T-helper 17 cell (primary cell): ENCODE measurements around the gene CEMIP. TPM values are rescaled to one million over a fixed set of nuclear protein-coding genes. Genes with fewer than 3 reads are reported as not detected.

Source experiments
- ATAC-seq: fragments of 150-1000 bp; cut with Tn5 transposase; 2 replicates; pipeline ENCODE4 v1.10.0; 2021; ENCODE audit warnings: mild to moderate bottlenecking, moderate library complexity
- DNase-seq, 3 donors: peaks; one replicate each; pipeline versions ENCODE4 v3.0.0 to v3.0.0-alpha.2; 2020 to 2021
- H3K9me3 ChIP-seq: one replicate; pipeline ENCODE4 v1.7.0; 2013; ENCODE audit warnings: low read length, mild to moderate bottlenecking; ENCODE audit not compliant: control insufficient read depth, poor library complexity, severe bottlenecking
- H3K27ac Mint-ChIP-seq: one replicate; pipeline ENCODE4 v1.8.0; 2022; ENCODE audit warnings: mild to moderate bottlenecking, moderate library complexity, mixed read lengths
- H3K27me3 Mint-ChIP-seq: one replicate; pipeline ENCODE4 v1.8.0; 2022; ENCODE audit warnings: mixed read lengths
- H3K36me3 Mint-ChIP-seq: one replicate; pipeline ENCODE4 v1.8.0; 2022; ENCODE audit warnings: low read depth, mixed read lengths
- H3K4me1 Mint-ChIP-seq: one replicate; pipeline ENCODE4 v1.8.0; 2022; ENCODE audit warnings: mild to moderate bottlenecking, mixed read lengths
- H3K4me3 Mint-ChIP-seq: one replicate; pipeline ENCODE4 v1.8.0; 2022; ENCODE audit warnings: mild to moderate bottlenecking, moderate library complexity, mixed read lengths
- total RNA-seq, 4 donors: library from RNA in 2 of 4; stranded (reverse) in 2 of 4; gene quantifications; one replicate each; pipeline ENCODE4 v1.2.3 and lab custom pipeline; 2022 to 2026

Gene CEMIP
- total RNA-seq, 2 donors from 2014 or later = 0.15 to 0.42 TPM

GRCh38 chr15:80979538-80980200, 200.5 kb downstream of the CEMIP start:
- H3K27me3 Mint-ChIP-seq = no peaks in the 10 kb centered on the region
- no peak overlapping the region for H3K27ac Mint-ChIP-seq
- peaks cover 5% of the 10 kb centered on the region for H3K36me3 Mint-ChIP-seq

GRCh38 chr15:80982205-80982604, 203.0 kb downstream of the CEMIP start:
- DNase-seq = no peak
- H3K4me1 Mint-ChIP-seq = peaks cover 43% of the 10 kb centered on the region
- no peak for ATAC-seq
- peak overlapping the region; percentile 81 for H3K27ac Mint-ChIP-seq
- H3K4me3 Mint-ChIP-seq = no peak overlapping the region
- H3K9me3 ChIP-seq = no peaks in the 10 kb centered on the region
- no peaks in the 10 kb centered on the region for H3K27me3 Mint-ChIP-seq
- peaks cover 5% of the 10 kb centered on the region for H3K36me3 Mint-ChIP-seq

More at GRCh38 chr15:80979538-80980200, 200.5 kb downstream of the CEMIP start:
- H3K9me3 ChIP-seq = no peaks in the 10 kb centered on the region
- H3K4me1 Mint-ChIP-seq = peaks cover 38% of the 10 kb centered on the region
- H3K4me3 Mint-ChIP-seq = no peak overlapping the region
- DNase-seq (no peak), ATAC-seq (no peak)

- no peak for DNase-seq
- no peaks in the 10 kb centered on the region for H3K9me3 ChIP-seq
- no peak for ATAC-seq
- Mint-ChIP-seq H3K27ac (peak overlapping the region; percentile 81), H3K4me3 (no peak overlapping the region), H3K27me3 (no peaks in the 10 kb centered on the region), H3K4me1 (peaks cover 38% of the 10 kb centered on the region), H3K36me3 (peaks cover 5% of the 10 kb centered on the region)
Measured at GRCh38 chr15:80982839-80983238, 203.7 kb downstream of the CEMIP start.

- Mint-ChIP-seq H3K36me3 (peaks cover 11% of the 10 kb centered on the region), H3K4me1 (peaks cover 53% of the 10 kb centered on the region), H3K27ac (peak overlapping the region; percentile 53), H3K4me3 (peak overlapping the region; percentile 66), H3K27me3 (no peaks in the 10 kb centered on the region)
- ATAC-seq (no peak), DNase-seq (no peak)
- no peaks in the 10 kb centered on the region for H3K9me3 ChIP-seq
Measured at GRCh38 chr15:80984856-80985255, 205.7 kb downstream of the CEMIP start.

GRCh38 chr15:80985981-80986380, 206.8 kb downstream of the CEMIP start:
- Mint-ChIP-seq H3K4me3 (no peak overlapping the region), H3K27ac (no peak overlapping the region), H3K36me3 (peaks cover 11% of the 10 kb centered on the region), H3K27me3 (no peaks in the 10 kb centered on the region), H3K4me1 (peaks cover 56% of the 10 kb centered on the region)
- DNase-seq = no peak
- ATAC-seq = no peak
- no peaks in the 10 kb centered on the region for H3K9me3 ChIP-seq

- Mint-ChIP-seq H3K27me3 (no peaks in the 10 kb centered on the region), H3K36me3 (peaks cover 11% of the 10 kb centered on the region), H3K27ac (peak overlapping the region; percentile 81), H3K4me3 (no peak overlapping the region), H3K4me1 (peaks cover 59% of the 10 kb centered on the region)
- no peaks in the 10 kb centered on the region for H3K9me3 ChIP-seq
- ATAC-seq = no peak
- no peak for DNase-seq
Measured at GRCh38 chr15:80986487-80986886, 207.3 kb downstream of the CEMIP start.

DNA sequence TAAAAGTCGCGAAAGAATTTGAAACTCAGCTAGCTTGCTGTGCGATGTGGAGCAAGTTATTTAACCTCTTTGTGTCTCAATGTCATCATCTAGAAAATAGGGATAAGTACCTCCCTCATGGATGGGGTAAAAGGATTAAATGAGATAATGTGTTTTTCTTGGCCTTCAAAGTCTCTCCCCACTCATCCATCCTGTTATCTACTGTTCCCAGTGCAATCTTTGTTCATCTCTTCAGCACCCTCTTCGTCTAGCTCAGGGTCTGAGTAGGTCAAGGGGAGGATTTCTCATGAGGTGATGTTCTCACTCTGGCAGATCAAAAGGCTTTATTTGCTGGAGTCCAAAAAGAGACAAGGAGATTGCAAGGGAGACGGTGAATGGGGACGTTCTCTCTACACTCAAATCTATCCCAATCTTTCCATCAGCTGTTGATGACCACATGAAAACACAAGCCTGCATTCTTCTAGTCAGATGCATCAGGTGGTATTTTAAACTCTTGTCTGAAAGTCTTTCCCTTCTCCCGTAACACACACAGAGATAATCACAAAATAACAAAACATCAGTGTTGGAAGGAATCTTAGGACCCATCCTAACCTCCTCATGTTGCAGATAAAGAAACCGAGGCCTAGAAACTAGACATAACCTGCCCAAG, 209.1 kb downstream of the CEMIP start:
- no peak for DNase-seq
- no peaks in the 10 kb centered on the region for H3K27me3 Mint-ChIP-seq
- peaks cover 57% of the 10 kb centered on the region for H3K4me1 Mint-ChIP-seq
- peaks cover 9% of the 10 kb centered on the region for H3K36me3 Mint-ChIP-seq
- no peak for ATAC-seq
- H3K9me3 ChIP-seq = no peaks in the 10 kb centered on the region
- H3K4me3 Mint-ChIP-seq = peak overlapping the region; percentile 99
- H3K27ac Mint-ChIP-seq = peak overlapping the region; percentile 99

DNA sequence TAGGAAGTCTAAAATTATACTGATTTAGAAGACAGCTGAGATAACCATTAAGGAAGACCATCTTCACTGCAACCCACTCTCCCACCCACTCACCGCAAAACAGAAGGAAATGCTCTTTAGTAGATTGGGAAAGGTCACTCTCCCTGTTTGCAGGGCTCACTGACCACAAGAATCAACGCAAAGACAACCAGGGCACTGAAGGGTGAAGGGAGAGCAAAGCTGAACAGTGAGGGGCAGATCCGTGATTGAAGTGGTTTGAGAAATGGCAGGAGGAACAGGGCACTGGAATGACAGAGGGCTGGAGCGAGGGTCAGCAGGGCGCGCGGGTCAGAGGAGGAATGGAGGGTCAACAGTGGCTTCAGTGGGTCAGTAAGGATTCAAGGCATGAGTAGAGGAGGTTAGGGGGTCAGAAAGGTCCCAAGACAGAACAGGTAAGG, 209.9 kb downstream of the CEMIP start:
- H3K27me3 Mint-ChIP-seq = no peaks in the 10 kb centered on the region
- peaks cover 54% of the 10 kb centered on the region for H3K4me1 Mint-ChIP-seq
- DNase-seq (no peak), ATAC-seq (no peak)
- H3K27ac Mint-ChIP-seq = peak overlapping the region; percentile 99
- H3K9me3 ChIP-seq = no peaks in the 10 kb centered on the region
- peaks cover 8% of the 10 kb centered on the region for H3K36me3 Mint-ChIP-seq
- peak overlapping the region; percentile 99 for H3K4me3 Mint-ChIP-seq

GRCh38 chr15:80989518-80990478, 210.6 kb downstream of the CEMIP start, which contains the start of gene MESD:
TSS of gene MESD (minus strand) at chr15:80989819. CDS start at chr15:80989791, 28 bp downstream.
- Mint-ChIP-seq H3K4me3 (peak within 1 kb of the TSS; percentile 99), H3K27ac (peak within 1 kb of the TSS; percentile 99), H3K36me3 (peaks cover 8% of the 10 kb centered on the region), H3K27me3 (no peaks in the 10 kb centered on the region), H3K4me1 (peaks cover 49% of the 10 kb centered on the region)
- DNase-seq = peak; percentile 91 to 97 (median 95)
- peak; percentile 100 for ATAC-seq
- H3K9me3 ChIP-seq = no peaks in the 10 kb centered on the region

DNA sequence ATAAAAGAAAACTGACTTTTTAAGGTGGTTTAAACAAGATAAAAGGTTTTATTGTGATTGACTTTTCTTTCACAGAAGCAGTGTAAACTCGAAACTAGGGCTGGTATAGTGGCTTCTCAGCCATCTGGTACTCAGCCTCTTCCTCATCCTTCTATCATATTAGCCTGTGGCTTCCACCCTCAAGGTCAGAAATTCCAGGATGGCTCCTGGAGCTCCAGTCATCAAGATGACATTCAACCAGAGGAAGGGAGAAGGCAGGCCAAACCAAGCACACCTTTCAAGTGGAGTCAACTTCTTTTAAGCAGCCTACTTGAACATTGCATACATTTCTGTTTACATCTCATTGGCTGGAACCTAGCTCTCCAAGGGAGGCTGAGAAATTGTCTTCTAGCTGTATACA, 211.8 kb downstream of the CEMIP start:
- H3K36me3 Mint-ChIP-seq = peaks cover 8% of the 10 kb centered on the region
- H3K9me3 ChIP-seq = no peaks in the 10 kb centered on the region
- DNase-seq (no peak), ATAC-seq (no peak)
- H3K27me3 Mint-ChIP-seq = no peaks in the 10 kb centered on the region
- H3K4me1 Mint-ChIP-seq = peaks cover 46% of the 10 kb centered on the region
- H3K4me3 Mint-ChIP-seq = no peak overlapping the region
- no peak overlapping the region for H3K27ac Mint-ChIP-seq

DNA sequence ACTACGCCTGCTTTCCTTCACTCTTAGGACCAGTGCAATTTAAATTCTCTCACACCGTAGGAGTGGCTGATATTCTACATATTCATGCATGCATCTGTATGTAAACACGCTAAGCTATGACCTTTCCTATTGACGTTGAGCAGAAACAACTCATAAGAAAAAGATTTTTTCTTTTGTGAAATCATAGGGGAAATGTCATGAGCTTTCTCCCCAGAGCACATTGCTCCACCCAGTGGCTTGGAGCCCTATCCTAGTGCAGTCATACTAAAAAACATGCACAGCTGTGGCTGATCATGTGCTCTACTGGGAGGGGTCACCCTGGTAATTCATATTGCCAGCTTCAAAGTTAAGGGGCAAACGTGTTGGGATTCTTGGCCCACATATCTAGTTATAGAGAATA, 212.3 kb downstream of the CEMIP start:
- no peak overlapping the region for H3K27ac Mint-ChIP-seq
- peaks cover 8% of the 10 kb centered on the region for H3K36me3 Mint-ChIP-seq
- H3K9me3 ChIP-seq = no peaks in the 10 kb centered on the region
- H3K4me1 Mint-ChIP-seq = peaks cover 42% of the 10 kb centered on the region
- ATAC-seq (no peak), DNase-seq (no peak)
- H3K27me3 Mint-ChIP-seq = no peaks in the 10 kb centered on the region
- H3K4me3 Mint-ChIP-seq = no peak overlapping the region

GRCh38 chr15:80992006-80992405, 212.8 kb downstream of the CEMIP start:
- Mint-ChIP-seq H3K27me3 (no peaks in the 10 kb centered on the region), H3K27ac (no peak overlapping the region), H3K36me3 (peaks cover 8% of the 10 kb centered on the region), H3K4me1 (peaks cover 38% of the 10 kb centered on the region), H3K4me3 (no peak overlapping the region)
- no peaks in the 10 kb centered on the region for H3K9me3 ChIP-seq
- no peak for ATAC-seq
- DNase-seq = no peak

DNA sequence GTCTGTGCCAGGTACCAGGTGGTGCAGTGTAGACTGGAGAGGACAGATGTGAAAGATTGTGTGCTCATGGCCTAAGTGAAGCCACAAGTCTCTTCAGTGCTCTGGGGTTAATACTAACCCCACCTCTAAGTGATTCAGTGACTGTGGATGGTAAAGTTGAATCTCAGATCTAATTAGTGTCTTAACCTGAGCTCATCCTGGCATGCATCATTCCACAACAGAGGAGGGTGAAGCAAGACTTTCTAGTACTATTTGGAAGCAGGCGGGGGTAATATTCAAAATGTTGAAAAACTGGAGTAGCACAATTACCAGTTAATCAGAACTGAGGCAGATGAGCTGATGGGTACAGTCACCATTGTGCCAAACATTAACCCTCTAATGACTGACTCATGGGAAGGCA, 213.3 kb downstream of the CEMIP start:
- ATAC-seq (no peak), DNase-seq (no peak)
- H3K27me3 Mint-ChIP-seq = no peaks in the 10 kb centered on the region
- no peaks in the 10 kb centered on the region for H3K9me3 ChIP-seq
- H3K4me1 Mint-ChIP-seq = peaks cover 37% of the 10 kb centered on the region
- peaks cover 8% of the 10 kb centered on the region for H3K36me3 Mint-ChIP-seq
- no peak overlapping the region for H3K27ac Mint-ChIP-seq
- H3K4me3 Mint-ChIP-seq = no peak overlapping the region
